ENCODE results near the gene NOS1AP. TPM values are rescaled to one million over a fixed set of nuclear protein-coding genes. Genes with fewer than 3 reads are reported as not detected.

NOS1AP gene
- total RNA-seq, 1 experiment from 2014 or later, result 0.76 TPM

- DNase-seq (ENCODE audit: low read depth), result no peak
These were observed 296.0 kb downstream of the NOS1AP start for GRCh38 chr1:162365284-162366020.

GRCh38 chr1:162366149-162366548, 296.7 kb downstream of the NOS1AP start:
- DNase-seq (ENCODE audit: low read depth), result no peak

DNA sequence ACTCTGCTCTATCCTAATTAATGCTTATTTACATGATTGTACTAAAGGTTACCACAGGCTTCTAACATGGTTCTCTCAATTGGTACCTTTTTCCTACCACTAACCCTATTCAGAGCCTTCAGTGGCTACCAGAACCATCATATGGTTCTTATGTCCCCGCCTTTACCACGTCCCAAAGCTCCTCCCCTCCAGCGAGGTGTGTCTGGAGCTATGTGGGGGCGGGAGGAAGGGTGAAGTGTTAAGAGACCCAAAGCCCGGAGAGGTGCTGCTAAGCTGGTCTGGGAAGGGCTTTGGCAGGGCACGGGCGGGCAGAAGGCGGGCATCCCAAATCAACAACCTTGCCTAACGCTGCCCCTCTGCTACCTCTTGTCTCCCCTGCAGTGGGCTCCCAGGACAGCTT, 297.2 kb downstream of the NOS1AP start:
- DNase-seq (ENCODE audit: low read depth), result no peak

DNA sequence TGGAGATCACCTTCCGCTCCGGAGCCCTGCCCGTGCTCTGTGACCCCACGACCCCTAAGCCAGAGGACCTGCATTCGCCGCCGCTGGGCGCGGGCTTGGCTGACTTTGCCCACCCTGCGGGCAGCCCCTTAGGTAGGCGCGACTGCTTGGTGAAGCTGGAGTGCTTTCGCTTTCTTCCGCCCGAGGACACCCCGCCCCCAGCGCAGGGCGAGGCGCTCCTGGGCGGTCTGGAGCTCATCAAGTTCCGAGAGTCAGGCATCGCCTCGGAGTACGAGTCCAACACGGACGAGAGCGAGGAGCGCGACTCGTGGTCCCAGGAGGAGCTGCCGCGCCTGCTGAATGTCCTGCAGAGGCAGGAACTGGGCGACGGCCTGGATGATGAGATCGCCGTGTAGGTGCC, 297.6 kb downstream of the NOS1AP start:
- DNase-seq (ENCODE audit: low read depth), result no peak

GRCh38 chr1:162367772-162368171, 298.3 kb downstream of the NOS1AP start:
- DNase-seq (ENCODE audit: low read depth), result no peak

DNA sequence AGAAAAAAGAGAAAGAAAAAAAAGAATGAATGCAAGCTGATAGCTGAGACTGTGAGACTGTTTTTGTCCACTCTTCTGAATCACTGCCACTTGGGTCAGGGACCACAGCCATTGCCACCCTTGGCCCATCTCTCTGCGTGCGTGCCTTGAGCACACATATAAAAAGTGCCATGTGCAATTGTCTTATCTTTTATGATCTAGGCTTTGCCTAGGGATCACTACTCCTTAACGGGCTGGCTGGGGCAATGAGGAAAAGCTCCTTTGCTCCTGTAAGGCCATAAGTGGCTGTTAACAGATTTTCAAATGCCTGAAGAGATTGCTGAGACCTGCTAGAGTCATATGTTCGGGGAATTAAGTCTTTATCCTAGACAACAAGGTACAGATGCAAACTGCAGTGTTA, 299.0 kb downstream of the NOS1AP start:
- no peak for DNase-seq (ENCODE audit: low read depth)

DNA sequence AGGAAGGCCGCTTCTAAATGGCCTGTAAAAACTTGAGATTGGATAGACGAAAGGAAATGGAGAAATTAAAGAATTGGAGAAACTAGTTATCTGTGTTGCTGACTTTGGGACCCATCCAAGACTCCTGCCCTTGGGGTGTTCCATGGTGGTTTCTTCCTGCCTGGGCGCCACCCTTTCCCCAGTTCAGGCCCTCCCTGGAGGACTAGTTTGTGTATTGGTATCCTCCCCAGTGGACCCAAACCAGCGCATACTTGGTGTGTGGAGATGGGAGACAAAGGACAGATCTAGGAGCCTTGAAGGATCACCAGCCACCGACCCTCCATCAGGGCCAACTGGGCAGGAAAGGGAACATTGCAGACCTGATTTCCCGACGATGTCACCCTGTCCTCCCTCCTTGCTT, 300.1 kb downstream of the NOS1AP start:
- peak; percentile 34 for DNase-seq (ENCODE audit: low read depth)

DNA sequence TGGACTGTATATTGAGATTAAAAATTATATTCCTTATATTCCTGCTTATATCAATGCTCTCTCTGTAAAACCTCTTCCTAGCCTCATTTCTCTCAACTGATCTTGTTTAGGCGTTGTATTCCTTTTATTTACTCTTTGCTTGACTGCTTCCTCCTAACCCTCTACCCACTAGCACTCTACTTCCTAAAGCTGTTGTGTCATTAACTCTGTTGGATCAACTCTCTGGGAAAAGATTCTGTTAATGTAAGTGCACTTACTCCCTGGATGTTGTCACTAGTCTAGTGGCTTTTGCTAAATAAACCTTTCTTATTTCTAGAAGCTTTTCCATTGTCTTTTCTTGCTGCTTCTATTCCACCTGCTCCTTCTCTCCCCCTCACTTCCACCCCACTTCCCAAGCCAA, 300.7 kb downstream of the NOS1AP start:
- DNase-seq (ENCODE audit: low read depth), result no peak

- no peak for DNase-seq (ENCODE audit: low read depth)
These were observed 301.2 kb downstream of the NOS1AP start for GRCh38 chr1:162370721-162371120.

- DNase-seq (ENCODE audit: low read depth), result peak; percentile 69
These were observed 302.1 kb downstream of the NOS1AP start for GRCh38 chr1:162371611-162372010.

DNA sequence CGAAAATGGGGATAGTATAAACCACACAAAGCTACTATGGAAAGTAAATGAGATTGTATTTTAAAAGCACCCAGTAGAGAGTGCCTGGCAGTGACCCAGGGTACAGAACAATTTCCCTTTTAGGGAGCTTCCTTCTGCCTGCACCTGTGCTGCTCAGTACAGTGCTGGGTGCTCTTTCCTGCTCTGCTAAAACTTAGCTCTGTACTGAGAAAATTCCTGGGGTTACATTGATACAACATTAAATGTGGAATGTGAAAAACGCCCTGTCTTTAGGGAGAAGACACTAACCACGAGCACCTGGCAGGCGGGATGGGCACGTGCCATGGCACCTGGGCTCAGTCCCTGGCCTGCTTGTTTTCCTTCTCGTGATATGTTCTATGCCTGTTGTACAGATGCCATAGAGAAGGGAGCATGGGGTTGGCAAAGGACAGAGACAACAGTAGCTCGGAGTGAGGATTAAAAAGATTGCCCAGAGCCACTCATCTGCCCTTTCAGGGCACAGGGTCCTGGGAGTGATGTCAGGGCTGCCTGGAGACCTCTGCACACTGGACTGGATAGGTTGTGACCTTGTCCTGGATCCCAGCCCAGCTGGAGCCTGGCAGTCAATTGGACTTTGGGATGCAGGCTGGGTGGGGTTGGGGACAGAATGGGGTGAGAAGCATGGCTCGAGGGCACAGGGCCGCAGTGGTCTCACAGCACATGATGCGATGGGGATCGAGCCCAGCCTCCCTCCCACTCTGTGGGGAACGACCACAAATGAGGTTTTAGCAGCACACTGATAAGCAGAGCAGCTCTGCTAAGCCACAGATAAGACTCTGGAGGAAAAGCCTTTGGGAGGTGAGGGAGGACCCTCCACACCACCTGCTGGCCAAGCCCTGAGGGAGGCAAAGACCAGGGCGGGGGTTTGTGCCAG, 302.9 kb downstream of the NOS1AP start:
- DNase-seq (ENCODE audit: low read depth), result no peak

DNA sequence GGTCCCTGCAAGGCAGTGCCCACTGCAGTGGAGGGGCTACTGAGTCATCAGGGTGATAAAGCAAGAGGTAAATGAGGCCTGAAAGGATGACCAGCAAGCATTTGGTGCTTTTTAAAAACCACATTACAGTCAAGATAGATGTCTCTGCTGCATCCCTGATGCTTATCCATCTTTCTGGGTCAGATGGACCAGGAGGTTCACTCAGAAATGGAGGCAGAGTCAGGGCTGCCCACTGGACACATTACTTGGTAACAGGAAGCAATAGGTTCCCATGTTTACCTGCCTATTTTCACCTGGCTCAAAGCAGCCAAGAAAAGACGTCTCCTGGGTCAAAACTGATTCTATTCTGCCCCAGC, 303.6 kb downstream of the NOS1AP start:
- DNase-seq (ENCODE audit: low read depth), result peak; percentile 16

DNA sequence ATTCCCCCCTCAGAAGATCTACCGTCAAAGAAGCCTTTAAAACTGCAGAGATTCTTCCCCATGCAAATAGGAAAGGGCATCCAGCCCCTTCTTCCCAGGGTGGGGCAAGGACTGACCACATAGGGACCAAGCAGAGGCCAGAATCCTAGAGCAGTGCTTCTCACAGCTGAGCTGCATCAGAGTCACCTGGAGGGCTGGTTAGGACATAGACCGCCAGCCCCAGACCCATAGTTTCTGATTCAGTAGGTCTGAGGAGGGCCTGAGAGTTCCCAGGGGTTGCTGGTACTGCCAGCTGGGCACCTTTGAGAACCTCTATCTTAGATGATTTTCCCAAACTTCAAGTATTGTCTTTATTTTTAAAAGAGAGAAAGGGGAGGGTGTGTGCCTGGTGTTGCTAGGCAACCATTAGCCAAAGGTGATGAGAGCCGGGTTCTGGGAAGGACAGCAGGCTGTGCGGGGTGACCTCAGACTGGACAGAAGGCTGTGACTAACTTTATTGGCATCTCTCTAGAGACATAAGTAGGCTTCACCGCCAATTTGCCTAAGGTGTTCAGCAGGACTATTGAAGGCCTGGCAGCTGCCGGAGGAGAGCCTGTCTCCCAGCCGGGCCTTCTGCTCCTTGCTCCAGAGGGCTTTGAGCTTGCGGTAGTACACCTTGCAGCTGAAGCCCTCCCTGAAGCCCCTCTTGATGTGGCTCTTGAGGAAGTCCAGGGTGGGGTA, 304.2 kb downstream of the NOS1AP start:
- peak; percentile 98 for DNase-seq (ENCODE audit: low read depth)

DNA sequence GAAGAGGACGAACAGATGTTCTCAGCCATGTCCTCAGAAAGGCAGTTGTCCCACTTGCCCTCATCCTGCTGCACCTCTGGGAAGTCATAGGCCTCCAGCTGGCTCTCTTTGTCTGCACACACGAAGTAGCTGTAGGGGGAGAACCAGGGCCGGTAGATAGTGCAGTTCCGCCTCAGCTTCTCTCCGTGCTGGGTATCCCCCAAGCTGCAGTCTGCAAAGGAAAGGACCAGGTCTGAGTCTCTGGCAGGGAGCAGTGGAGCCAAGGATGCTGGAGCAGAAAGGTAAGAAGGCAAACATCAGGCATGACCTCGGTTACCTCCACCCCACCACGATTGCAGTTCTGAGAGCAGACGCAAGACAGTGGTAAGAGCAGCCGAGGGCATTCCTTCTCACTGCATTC, 304.9 kb downstream of the NOS1AP start:
- no peak for DNase-seq (ENCODE audit: low read depth)

- DNase-seq (ENCODE audit: low read depth), result no peak
These were observed 306.0 kb downstream of the NOS1AP start for GRCh38 chr1:162375463-162375862.

GRCh38 chr1:162376691-162377090, 307.2 kb downstream of the NOS1AP start, which contains the start of gene SPATA46:
SPATA46 (minus strand) TSS chr1:162376854; CDS start chr1:162376790, 64 bp downstream.
- DNase-seq (ENCODE audit: low read depth), result no peak

DNA sequence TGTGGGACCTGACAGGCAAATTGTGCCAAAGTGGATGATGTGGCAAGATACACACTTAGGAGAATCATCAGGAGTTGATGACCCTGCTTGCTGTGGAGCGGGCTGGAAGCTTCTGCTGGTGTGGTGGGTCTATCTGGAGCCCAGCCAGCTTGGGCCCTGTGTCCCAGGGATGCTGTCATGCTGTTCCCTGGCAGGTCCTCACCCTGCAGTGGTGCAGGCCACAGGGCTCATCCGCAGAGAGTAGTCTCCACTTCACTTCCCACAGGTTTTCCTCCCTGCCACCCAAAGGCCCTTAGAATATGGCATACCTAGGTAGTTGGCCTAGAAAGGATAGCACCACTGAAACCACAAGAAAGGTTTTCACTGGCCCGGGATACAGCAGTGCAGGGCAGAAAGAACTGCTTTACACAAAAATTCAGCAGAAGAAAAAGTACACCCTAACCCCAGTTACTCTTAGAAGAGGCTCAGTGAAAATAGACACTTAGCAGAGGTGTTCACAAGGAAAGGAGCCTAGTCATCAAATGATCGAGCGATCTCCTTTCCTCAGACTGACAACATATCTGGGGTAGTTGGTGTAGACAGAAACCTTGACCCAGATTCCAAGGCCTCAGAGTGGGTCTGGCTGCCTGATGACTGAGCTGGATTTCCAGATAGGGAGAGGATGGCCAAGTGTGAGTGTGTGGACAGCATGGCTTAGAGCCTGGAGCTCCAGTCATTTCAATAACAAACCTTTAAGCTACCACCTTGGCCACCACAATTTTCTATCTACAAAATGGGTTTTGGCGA, 310.8 kb downstream of the NOS1AP start:
- no peak for DNase-seq (ENCODE audit: low read depth)

DNA sequence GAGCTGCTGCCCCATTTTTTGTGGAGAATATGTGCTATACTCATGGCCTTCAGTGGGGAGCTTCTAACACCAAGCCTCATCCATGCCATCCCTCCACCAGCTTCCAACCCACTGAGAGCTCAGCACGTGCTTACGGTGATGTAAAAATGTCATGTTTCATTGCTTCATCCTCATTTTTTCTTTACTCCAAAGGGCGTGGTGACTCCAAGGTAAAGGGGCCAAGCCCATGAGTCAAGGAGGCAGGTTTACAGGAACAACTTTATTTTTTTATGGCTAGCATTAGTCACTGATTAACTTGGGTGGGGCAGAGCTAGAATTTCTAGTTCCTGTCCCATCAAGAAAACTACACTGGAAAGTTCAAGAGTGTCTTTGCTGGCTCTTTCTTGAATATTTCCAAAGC, 311.9 kb downstream of the NOS1AP start, which contains the start of gene C1orf226:
Gene C1orf226 (plus strand): TSS at position 346 of the 400 bp plus-strand sequence. CDS start 174 bp downstream, outside the sequence.
- peak; percentile 60 for DNase-seq (ENCODE audit: low read depth)

- no peak for DNase-seq (ENCODE audit: low read depth)
These were observed 312.7 kb downstream of the NOS1AP start for GRCh38 chr1:162381941-162382750.

- no peak for DNase-seq (ENCODE audit: low read depth)
These were observed 313.6 kb downstream of the NOS1AP start for GRCh38 chr1:162383091-162383490.
